ENCODE data around the gene CD38. TPM values are rescaled to one million over a fixed set of nuclear protein-coding genes. Genes with fewer than 3 reads are reported as not detected.

Gene CD38
- total RNA-seq, 1 experiment from 2014 or later: 0.02 TPM

DNA sequence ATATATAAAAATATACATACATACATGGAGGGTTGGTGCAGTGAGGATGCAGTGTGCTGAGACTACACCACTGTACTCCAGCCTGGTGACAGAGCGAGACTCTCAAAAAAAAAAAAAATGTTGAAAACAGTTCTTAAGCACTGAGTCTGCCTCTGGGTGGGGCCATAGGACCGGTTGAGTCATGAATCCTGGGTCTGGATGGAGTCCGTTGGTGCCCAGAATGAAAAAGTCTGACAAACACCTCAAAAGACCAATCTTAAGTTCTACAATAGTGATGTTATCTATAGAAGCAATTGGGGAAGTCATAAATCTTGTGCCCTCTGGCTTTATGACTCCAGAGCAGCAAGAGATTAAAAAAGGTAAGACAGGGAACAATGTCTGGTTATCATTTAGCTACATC is 90.0 kb downstream of the CD38 start:
- DNase-seq (ENCODE audit: low spot score): no peak

DNA sequence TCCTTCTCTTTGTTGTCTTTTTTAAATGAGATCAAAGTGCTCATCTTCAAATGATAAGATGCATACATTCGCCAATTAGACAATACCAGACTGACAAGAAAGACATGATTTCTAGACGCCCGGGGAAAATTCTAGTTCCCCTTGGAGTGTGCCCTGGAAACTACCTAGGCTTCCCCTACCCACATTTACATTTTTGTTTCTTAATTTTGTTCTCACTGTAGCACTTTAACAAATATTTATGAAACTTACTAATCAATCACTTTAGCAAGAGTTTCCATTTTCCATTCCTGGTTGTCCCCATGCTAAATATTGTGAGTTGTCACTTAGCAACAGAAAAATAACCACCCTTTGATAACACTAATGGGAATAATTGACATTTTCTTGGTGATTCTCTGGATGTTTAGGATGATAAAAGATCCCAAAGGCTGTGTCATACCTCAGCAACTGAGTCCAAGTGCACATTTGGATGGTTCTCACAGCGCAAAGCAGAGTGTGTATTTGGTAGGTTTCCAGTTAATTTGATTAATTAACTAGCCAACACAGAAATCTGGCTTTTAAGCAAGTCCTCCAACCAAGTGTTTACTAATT is 90.8 kb downstream of the CD38 start:
- no peak for DNase-seq (ENCODE audit: low spot score)

DNA sequence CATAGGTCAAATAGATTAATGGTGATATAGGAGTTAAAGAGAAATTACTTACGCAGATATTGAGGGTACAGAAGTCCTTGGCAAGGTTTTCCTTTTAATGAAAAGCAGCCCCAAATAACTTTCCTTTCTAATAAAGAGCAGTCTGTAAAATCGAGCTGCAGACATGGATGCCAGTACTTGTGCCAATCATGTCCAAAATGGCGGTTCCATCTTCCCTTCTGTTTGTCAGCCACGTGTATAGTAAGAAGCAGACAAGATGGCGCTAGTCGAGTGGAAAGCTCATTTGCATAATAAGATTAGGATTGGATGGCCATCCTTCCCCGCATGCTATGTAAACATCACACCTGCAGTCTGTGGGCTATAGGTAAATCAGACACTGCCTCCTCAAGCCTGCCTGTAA is 92.0 kb downstream of the CD38 start:
- no peak for DNase-seq (ENCODE audit: low spot score)

DNA sequence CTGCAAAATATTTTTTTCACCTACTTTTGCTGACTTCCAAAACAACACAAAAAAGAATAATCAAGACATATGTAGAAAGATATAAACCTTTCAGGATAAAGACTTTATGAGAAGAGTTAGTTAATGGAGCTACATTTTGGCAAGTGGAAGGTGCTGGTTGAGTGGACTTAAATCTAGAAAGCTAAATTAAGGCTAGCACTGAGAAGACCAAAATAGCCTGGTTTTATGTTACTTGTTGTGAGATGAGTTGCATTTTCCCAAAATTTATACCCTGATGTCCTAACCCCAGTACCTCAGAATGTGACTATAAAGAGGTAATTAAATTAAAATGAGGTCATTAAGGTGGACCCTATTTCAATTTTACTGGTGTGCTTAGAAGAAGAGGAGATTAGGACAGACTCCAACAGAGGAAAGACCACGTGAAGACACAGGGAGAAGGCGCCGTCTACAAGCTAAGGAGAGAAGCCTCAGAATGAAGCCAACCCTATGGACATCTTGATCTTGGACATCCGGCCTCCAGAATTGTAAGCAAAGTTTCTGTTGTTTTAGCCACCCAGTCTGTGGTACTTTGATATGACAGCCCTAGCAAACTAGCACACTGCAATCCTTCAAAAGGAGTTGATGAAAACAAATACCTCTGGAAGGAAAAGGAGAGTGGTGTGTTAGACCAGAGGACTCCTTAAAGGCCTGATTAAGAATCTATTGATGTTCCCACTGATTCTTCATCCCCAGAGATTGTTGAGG is 93.0 kb downstream of the CD38 start:
- DNase-seq (ENCODE audit: low spot score): no peak

DNA sequence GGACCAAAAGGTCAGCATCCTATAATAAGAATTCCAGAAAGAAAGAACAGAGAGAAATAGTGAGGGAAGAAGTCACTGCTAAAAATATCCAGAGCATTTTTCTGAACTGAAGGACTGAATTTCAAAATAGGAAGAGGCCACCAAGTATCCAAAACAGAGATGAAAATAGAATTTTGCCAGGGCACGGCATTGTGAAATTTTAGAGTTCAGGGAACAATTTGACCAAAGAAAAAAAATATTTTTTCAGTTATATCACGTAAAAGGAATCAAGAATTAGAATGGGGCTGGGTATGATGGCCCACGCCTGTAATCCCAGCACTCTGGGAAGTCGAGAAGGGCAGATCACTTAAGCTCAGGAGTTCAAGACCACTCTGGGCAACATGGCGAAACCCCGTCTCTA is 95.0 kb downstream of the CD38 start:
- no peak for DNase-seq (ENCODE audit: low spot score)

DNA sequence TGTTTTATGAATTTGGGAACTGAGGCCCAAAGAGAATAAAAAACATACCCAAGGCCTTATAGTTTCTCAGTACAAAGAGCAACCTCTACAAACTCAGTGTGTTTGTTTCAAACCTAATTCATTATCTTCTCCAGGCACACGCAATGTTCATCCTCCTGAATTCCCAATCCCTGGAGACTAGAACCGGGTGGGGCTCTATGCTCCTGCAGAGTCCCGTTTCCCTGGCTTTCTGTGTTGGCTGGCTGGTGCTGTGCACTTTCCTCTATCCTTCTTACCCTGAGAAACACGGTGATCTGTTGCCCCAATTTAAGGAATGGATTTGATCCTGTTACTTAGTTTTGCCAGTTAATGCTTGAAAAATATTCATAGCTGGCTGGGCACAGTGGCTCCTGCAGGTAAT is 96.5 kb downstream of the CD38 start:
- DNase-seq (ENCODE audit: low spot score): no peak

DNA sequence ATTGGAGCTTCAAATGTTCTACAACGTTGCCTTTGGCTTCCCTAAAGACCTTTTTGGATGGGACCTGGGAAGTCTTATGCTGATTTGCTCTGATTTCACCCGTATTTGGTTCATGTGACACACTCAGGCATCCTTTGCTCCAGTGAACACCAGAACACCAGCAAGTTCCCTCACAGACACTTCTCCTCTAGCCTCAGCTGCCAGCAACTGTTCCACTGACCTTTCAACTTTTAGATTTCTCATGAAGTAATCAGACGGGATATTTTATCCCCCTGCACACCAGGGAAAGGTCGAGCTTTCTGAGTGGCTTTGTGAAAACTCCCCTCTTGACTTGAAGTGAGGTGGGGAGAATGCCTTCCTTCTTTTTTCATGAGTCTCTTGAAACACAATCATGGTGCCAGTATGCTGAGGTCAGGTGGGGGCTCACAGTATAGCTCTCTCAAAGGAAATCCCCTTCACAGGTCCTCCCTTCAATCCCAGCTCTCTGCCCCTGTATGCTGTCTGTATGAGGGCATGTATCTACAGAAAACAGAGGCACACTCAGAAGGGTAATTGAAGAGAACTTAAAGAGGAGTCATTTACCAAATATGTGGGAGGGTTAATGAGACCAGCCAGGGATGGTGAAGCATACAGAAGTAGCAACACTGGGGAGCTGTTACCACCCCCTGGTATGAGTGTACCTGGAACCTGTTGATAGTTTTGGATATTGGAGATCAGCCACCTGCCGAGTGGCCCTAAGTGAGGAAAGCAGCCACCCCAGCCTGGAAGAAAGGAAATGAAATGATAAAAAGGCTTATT is 97.7 kb downstream of the CD38 start:
- no peak for DNase-seq (ENCODE audit: low spot score)

DNA sequence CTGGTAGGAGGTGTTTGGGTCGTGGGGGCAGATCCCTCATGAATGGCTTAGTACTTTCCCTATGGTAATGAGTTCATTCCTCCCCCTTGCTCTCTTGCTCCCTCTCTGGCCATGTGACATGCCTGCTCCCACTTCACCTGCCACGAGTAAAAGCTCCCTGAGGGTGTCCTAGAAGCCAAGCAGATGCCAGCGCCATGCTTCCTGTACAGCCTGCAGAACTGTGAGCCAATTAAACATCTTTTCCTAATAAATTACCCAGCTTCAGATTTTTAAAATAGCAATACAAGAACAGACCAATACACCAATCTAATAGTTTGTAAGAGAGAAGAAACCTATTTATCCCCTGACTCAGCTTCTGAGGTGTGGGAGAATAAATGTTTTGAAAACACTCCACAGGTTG is 99.9 kb downstream of the CD38 start:
- DNase-seq (ENCODE audit: low spot score): no peak

DNA sequence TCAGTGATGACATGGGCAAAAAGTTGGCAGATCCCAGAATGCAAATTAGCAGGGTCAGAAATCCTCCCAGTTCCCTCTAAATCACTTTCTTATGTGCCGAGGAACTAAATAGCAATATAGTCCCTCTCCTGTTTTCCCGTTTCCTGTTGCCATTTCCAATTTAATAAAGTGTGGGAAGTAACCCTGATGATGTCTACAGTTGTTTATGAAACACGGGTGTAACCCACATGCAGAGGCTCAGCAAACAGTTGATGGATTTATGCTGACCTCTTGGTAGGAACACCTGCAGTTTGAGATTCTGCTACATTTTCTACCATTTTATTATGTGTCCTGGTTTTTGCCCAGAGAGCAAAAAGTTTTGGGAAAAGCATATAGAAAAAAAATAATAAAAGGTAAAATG is 103.7 kb downstream of the CD38 start:
- DNase-seq (ENCODE audit: low spot score): no peak

DNA sequence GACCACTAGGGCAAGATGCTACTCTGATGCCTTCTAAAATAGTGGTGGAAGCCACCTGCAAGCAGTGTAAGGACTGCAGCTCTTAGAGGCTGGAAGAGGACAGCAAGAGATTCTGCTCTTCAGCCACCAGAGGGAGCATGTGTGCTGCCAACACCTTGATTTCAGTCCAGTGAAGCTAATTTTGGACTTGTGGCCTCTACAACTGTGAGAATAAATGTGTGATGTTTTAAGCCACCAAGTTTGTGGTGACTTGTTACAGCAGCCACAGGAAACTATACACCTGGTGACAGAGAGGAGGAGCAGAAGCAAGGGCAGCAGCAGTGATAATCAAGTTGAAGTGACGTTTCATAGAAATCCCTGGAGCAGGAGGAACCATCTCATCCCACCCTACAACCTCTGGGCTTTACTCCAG is 104.6 kb downstream of the CD38 start:
- DNase-seq (ENCODE audit: low spot score): peak; percentile 82

DNA sequence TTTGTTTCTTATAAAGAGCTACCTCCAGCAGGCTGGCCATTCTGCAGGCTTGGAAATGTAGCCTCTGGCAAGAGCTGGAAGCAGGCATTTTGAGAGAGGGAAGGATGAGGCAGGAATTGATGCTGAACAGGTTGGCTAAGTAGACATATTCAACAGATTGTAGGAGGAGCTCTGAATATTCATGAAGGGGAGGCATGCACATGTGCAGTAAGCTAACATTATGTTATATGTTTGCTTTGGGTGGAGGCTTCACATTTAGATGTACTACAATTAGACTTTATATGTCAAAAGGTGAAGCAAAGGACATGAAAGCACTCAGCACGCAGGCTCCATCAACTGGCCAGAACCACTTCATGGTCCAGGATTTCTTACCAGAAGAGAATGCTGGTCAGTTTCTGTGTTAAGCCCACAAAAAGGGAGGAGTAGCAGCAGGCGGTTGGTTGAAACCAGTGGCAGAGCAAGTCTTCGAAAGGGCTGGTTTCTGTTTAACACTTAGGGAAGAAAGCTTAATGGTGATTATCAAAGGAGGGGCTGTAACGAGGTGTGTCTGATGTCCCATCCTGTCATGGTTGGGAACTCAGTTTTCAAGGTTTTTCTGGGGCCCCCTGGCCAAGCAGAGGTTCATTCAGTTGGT is 105.6 kb downstream of the CD38 start:
- no peak for DNase-seq (ENCODE audit: low spot score)

DNA sequence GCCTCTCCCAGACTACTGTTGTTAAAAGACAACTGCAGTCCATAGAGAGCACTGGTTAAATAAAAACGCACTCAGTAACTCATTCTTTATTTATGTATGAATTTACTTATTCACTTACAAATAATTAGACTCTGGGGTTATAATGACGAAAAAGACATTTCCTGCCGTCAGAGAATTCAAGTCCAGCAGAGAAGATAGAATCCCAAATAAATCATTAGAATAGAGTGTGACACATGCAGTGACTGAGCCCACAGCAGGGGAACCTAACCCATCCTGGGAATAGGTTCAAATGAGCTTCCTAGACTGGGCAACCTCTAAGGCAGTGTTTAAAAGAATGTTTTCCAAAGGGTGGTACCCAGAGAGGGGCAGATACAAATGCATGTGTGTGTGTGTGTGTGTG is 106.5 kb downstream of the CD38 start:
- DNase-seq (ENCODE audit: low spot score): no peak

DNA sequence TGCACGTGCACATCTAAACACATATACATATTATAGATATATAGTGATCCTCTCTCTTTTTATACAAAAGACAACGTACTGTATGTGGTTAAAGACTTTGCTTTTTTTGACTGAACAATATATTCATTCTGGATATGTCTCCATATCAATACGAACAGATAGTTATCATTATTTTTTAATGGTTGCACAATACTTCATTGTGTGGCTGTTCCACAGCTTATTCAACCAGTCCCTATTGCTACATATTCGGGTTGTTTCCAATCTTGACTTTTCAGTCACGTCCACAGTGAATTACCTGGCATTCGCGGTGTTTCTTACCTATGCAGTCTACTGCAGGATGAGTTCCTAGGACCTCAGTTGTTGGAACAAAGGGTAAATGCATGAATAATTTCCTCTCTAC is 107.3 kb downstream of the CD38 start:
- no peak for DNase-seq (ENCODE audit: low spot score)

DNA sequence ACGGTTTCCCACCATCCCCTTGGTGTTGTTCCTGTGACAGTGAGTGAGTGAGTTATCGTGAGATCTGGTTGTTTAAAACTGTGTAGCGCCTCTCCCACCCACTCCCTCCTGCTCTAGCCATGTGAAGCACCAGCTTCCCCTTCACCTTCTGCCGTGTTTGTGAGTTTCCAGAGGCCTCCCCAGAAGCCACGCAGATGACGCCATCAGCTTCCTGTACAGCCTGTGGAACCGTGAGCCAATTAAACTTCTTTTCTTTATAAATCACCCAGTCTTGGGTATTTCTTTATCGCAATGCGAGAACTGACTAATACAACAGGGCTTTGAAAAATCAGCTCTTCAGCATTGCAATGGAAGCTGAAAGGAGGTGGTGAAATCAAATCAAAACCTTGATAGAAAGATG is 110.4 kb downstream of the CD38 start:
- DNase-seq (ENCODE audit: low spot score): no peak

DNA sequence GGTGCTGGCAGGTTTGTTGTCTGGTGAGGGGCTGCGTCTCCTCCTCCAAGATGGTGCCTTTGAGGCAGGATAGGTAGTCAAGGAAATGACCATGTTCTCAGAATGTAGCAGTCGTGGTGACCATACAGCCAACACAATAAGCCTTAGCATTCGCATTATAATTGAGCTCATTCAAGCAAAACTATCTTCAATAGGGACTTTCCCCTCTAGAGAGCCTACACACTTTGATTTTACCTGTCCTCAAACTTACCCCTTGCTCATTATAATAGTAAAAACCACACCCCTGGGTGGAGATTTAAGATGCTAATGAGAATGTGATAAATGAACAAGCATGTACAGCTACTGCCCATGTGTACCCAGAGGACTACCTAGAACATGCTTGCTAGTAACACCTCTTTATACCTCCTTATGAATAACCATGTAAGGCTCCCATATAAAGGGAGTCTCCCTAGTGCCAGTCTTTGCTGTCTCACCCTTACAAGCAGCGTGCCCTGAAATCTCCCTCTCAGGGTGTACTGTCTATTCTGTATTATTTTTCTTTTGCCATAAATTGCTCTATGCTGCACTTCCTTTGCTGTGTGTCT is 112.2 kb downstream of the CD38 start:
- DNase-seq (ENCODE audit: low spot score): no peak

DNA sequence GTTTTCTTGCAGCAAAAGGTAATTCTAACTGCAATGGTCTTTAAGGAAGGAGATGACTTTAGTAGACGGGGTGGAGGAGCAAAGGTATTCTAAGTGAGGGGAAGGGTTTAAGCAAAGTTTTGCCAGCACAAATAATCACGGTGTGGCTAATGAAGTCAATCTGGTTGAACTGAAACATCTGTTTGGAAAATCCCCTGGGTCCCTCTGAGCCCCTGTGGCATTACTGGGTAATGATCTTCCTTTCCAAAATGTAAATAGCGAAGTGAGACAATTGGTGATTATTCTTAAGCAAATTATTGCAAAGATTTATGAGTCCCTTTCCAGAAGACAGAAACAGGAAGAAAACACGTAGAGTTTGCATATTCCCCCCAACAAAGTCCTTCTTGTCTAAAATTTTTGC is 113.2 kb downstream of the CD38 start:
- no peak for DNase-seq (ENCODE audit: low spot score)

DNA sequence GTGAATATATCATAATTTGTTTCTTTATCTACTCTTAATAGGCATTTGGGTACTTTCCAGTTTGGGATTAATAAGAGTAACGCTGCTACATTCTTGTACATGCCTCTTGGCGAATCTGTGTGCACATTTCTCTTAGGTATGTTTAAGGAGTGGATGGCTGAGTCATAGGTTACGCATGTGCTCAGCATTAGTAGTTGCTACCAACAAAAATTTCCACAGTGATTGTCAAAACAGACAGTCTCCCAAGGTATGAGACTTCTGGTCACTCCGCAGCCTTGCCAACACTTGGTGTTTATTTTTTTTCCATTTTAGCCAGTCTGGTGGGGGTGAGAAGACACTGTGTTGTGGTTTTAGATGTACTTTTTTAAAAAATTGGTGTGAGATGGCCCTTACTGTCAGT is 115.8 kb downstream of the CD38 start:
- peak; percentile 85 for DNase-seq (ENCODE audit: low spot score)

DNA sequence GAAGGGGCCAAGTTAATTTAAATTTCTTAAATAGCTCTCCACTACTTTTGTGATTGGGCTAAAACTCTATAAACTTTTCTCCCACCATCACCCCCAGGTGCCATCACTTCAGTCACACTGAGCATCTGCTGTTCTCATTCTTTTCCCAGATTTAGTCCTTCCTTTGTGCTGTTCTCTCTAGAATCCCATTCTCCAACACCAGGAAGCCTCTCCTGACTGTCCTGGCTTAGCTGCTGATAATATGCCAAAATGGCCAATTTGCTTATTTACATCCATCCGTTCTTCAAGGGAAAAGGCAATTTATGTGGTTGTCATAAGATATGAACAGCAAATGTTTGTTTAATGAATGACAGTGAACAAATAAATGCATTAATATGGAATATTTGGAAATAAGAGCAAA is 116.3 kb downstream of the CD38 start:
- no peak for DNase-seq (ENCODE audit: low spot score)

DNA sequence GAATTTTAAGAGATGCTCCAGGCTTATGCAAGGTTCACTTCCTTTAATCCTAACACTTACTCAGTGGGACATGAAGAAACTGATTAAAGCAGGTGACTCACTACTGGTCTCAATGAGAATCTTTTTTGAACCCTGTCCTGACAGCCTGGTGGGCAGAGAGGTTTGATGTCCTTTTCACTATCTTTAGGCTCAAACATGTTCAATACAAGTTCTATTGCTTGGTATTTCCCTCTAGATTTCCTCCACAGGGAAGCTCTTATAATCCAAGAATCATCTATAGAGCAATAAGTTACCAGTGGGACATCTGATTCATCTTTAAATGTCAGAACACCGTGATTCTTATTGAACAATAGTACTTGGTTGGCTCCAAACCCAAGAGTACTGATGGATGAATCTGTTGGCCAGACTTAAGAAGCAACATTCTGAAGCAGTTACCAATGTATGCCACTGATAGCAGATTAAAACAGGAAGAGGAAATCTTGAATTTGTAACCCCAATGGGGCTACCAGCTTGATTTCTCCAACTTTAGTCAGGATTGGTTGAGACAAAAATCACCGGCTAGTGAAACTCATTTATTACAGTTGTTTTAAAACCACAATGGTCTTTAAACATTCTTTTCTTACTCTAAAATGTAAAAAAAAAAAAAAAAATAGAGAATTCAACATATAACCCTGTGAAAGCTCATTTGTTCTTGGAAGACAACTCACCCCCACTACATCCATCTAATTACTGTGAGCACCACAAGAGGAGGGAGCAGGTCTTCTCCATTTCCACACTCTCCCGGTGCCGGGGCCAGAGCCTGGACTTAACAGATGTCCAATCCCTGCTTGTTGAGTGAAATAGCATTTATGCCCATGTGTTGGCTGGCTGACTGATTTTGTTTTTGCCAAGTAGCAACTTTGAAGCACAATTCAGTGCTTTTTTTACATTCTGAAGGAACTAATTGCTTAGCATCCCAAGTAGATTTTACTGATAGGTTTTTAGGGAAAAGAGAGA is 117.1 kb downstream of the CD38 start:
- no peak for DNase-seq (ENCODE audit: low spot score)

DNA sequence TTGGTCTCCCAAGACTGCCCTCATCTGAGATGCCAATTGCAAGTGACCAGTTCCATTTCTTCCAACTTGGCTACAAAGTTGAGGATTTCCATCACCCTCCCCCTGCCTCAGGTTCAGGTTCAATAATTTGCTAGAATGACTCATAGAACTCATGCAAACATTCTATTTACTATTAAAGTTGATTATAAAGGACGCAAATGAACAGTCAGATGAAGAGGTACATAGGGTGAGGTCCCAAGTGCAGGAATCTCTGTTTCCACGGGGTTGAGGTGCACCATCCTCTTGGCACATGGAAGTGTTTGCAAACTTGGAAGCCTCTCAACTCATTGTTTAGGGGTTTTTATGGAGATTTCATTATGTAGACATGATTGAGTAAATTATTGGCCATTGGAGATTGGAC is 119.4 kb downstream of the CD38 start:
- no peak for DNase-seq (ENCODE audit: low spot score)

DNA sequence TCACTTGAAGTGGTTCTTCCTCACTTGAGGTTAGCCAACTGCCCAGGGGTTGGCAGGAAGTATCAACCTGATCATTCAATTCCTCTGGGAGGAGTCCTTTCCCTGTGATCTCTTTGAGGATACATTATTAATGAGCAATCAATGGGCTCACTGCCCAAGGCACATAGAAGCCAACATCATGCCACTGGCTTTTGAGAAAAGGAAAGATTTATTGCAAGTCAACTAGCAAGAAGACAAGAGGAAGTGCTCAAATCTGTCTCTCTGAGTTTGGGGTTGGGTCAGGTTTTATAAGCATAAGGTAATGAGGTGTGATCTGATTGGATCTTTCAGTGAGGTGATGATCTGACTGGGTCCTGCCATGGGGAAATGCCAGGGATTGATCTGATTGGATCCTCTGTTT is 120.8 kb downstream of the CD38 start:
- DNase-seq (ENCODE audit: low spot score): no peak
